H9 (cell line): ENCODE measurements around the gene ZBTB9. TPM values are rescaled to one million over a fixed set of nuclear protein-coding genes. Genes with fewer than 3 reads are reported as not detected.

ENCODE experiments used
- DNase-seq: peaks from one replicate; pipeline ENCODE4 v3.0.0-alpha.2; 2017
- H2AFZ ChIP-seq: one replicate; pipeline ENCODE4 v1.6.1; 2013; ENCODE audit warnings: mild to moderate bottlenecking, low read length, control low read depth, moderate library complexity
- H2AK5ac ChIP-seq: 2 replicates; pipeline ENCODE4 v1.6.1; 2013; ENCODE audit warnings: low read length, control low read depth, mixed read lengths; ENCODE audit not compliant: insufficient read length
- H2BK120ac ChIP-seq: one replicate; pipeline ENCODE4 v1.6.1; 2013; ENCODE audit warnings: low read depth, mild to moderate bottlenecking, low read length, control low read depth, inconsistent platforms; ENCODE audit not compliant: poor library complexity, severe bottlenecking
- H2BK12ac ChIP-seq: 2 replicates; pipeline ENCODE4 v1.6.1; 2013; ENCODE audit warnings: low read length, control low read depth, mixed read lengths, low read depth; ENCODE audit not compliant: insufficient read length
- H2BK15ac ChIP-seq: 2 replicates; pipeline ENCODE4 v1.6.1; 2013; ENCODE audit warnings: low read depth, low read length, control low read depth
- H2BK20ac ChIP-seq: one replicate; pipeline ENCODE4 v1.6.1; 2013; ENCODE audit warnings: low read depth, mild to moderate bottlenecking, low read length, control low read depth, inconsistent platforms; ENCODE audit not compliant: poor library complexity, severe bottlenecking
- H2BK5ac ChIP-seq: 2 replicates; pipeline ENCODE4 v1.6.1; 2013; ENCODE audit warnings: low read length, control low read depth, mixed read lengths; ENCODE audit not compliant: insufficient read length
- H3K14ac ChIP-seq: 2 replicates; pipeline ENCODE4 v1.6.1; 2013; ENCODE audit warnings: low read length, control low read depth; ENCODE audit not compliant: insufficient read depth
- H3K18ac ChIP-seq: 2 replicates; pipeline ENCODE4 v1.6.1; 2013; ENCODE audit warnings: low read depth, mild to moderate bottlenecking, mixed read lengths, low read length, control low read depth; ENCODE audit not compliant: insufficient read length
- H3K23ac ChIP-seq: 2 replicates; pipeline ENCODE4 v1.6.1; 2013; ENCODE audit warnings: low read length, control low read depth, mixed read lengths, low read depth; ENCODE audit not compliant: insufficient read length
- H3K23me2 ChIP-seq: 2 replicates; pipeline ENCODE4 v1.6.1; 2013; ENCODE audit warnings: low read depth, mild to moderate bottlenecking, mixed read lengths, low read length, control low read depth; ENCODE audit not compliant: insufficient read length, poor library complexity, severe bottlenecking
- H3K27ac ChIP-seq: 2 replicates; pipeline ENCODE4 v1.5.1; 2013; ENCODE audit warnings: low read length, control low read depth, mixed read lengths, low read depth; ENCODE audit not compliant: insufficient read length
- H3K27me3 ChIP-seq: 2 replicates; pipeline ENCODE4 v1.6.1; 2013; ENCODE audit warnings: low read length, control low read depth, inconsistent platforms; ENCODE audit not compliant: insufficient read depth
- H3K4ac ChIP-seq: 2 replicates; pipeline ENCODE4 v1.6.1; 2013; ENCODE audit warnings: low read depth, mild to moderate bottlenecking, control low read depth, inconsistent platforms, low read length, moderate library complexity
- H3K4me1 ChIP-seq: 2 replicates; pipeline ENCODE4 v1.6.1; 2013; ENCODE audit warnings: low read length, control low read depth, inconsistent platforms; ENCODE audit not compliant: insufficient read depth
- H3K4me2 ChIP-seq: 2 replicates; pipeline ENCODE4 v1.6.1; 2013; ENCODE audit warnings: low read length, control low read depth, mixed read lengths; ENCODE audit not compliant: insufficient read length, insufficient read depth
- H3K56ac ChIP-seq: 2 replicates; pipeline ENCODE4 v1.6.1; 2013; ENCODE audit warnings: low read depth, mild to moderate bottlenecking, mixed read lengths, low read length, control low read depth; ENCODE audit not compliant: insufficient read length
- H3K79me1 ChIP-seq: 2 replicates; pipeline ENCODE4 v1.6.1; 2013; ENCODE audit warnings: low read depth, mild to moderate bottlenecking, moderate library complexity, low read length, control low read depth, inconsistent platforms; ENCODE audit not compliant: insufficient read depth, poor library complexity, severe bottlenecking
- H3K79me2 ChIP-seq: 2 replicates; pipeline ENCODE4 v1.6.1; 2013; ENCODE audit warnings: low read length, control low read depth, inconsistent platforms; ENCODE audit not compliant: insufficient read depth
- H3K9ac ChIP-seq: 2 replicates; pipeline ENCODE4 v1.6.1; 2013; ENCODE audit warnings: low read length, control low read depth, mixed read lengths; ENCODE audit not compliant: insufficient read length; ENCODE audit errors: extremely low read depth
- H3K9me3 ChIP-seq: one replicate; pipeline ENCODE4 v1.6.1; 2013; ENCODE audit warnings: low read depth, low read length, inconsistent platforms; ENCODE audit not compliant: control insufficient read depth
- H3T11ph ChIP-seq: one replicate; pipeline ENCODE4 v1.6.1; 2013; ENCODE audit warnings: mild to moderate bottlenecking, low read length, control low read depth, inconsistent platforms
- H4K20me1 ChIP-seq: one replicate; pipeline ENCODE4 v1.6.1; 2013; ENCODE audit not compliant: control insufficient read depth, insufficient read length, insufficient read depth
- H4K5ac ChIP-seq: 2 replicates; pipeline ENCODE4 v1.6.1; 2013; ENCODE audit warnings: low read depth, mild to moderate bottlenecking, mixed read lengths, low read length, control low read depth; ENCODE audit not compliant: insufficient read length
- H4K8ac ChIP-seq: replicated peaks from 2 replicates; pipeline ENCODE4 v1.6.1; 2013; ENCODE audit warnings: low read length, control low read depth, mixed read lengths, low read depth; ENCODE audit not compliant: insufficient read length
- H4K91ac ChIP-seq: 2 replicates; pipeline ENCODE4 v1.6.1; 2013; ENCODE audit warnings: low read depth, mild to moderate bottlenecking, moderate library complexity, mixed read lengths, low read length, control low read depth; ENCODE audit not compliant: insufficient read length
- H3K27ac Mint-ChIP-seq, 3 experiments: 2 replicates in 2 of 3; 3 replicates in 1 of 3; pipeline ENCODE4 v1.8.0; 2020 to 2021; ENCODE audit warnings: mixed read lengths in 3 of 3, mild to moderate bottlenecking in 1 of 3, moderate library complexity in 1 of 3
- H3K27me3 Mint-ChIP-seq: 2 replicates; pipeline ENCODE4 v1.8.0; 2021; ENCODE audit warnings: low read depth, mild to moderate bottlenecking, moderate library complexity, mixed read lengths
- H3K36me3 Mint-ChIP-seq, 3 experiments: 2 replicates in 2 of 3; 3 replicates in 1 of 3; pipeline ENCODE4 v1.8.0; 2020 to 2021; ENCODE audit warnings: low read depth in 3 of 3, mixed read lengths in 3 of 3; ENCODE audit not compliant: insufficient read depth in 1 of 3
- H3K4me1 Mint-ChIP-seq, 2 experiments: 2 replicates each; pipeline ENCODE4 v1.8.0; 2020; ENCODE audit warnings: mixed read lengths in 2 of 2
- H3K4me3 Mint-ChIP-seq, 2 experiments: 2 replicates in 1 of 2; 3 replicates in 1 of 2; pipeline ENCODE4 v1.8.0; 2020 to 2021; ENCODE audit warnings: mild to moderate bottlenecking in 2 of 2, mixed read lengths in 2 of 2, moderate library complexity in 1 of 2
- H3K9me3 Mint-ChIP-seq, 2 experiments: 2 replicates in 1 of 2; 3 replicates in 1 of 2; pipeline ENCODE4 v1.8.0; 2020; ENCODE audit warnings: mild to moderate bottlenecking in 2 of 2, mixed read lengths in 2 of 2, moderate library complexity in 1 of 2
- CTCF ChIP-seq: fragments of 200-600 bp; sonication (generic); conservative IDR thresholded peaks from 3 replicates; pipeline ENCODE4 v1.8.0; 2021; ENCODE audit warnings: antibody characterized with exemption, mild to moderate bottlenecking
- WGBS: extraction: QIAGEN DNeasy Blood & Tissue Kit; methylation state at CpG from one replicate; pipeline ENCODE4 v1.1.7; 2013; ENCODE audit warnings: missing lambda C conversion rate, low lambda C conversion rate, mixed read lengths; ENCODE audit not compliant: insufficient read length; ENCODE audit errors: extremely low coverage; 5-methylcytosine and 5-hydroxymethylcytosine counted together
- total RNA-seq: library from RNA; stranded (reverse); gene quantifications from 2 replicates; pipeline ENCODE4 v1.2.1, GENCODE V29; 2021

The ZBTB9 gene
- total RNA-seq, 1 experiment from 2014 or later = 53.1 TPM

- Mint-ChIP-seq H3K4me3 (no peak overlapping the region), H3K27me3 (no peaks in the 10 kb centered on the region), H3K27ac (peak overlapping the region in 1 of 3 experiments; percentile 59; a peak in 2 of 7 replicates), H3K9me3 (no peaks in the 10 kb centered on the region), H3K4me1 (peaks cover 0 to 3% of the 10 kb centered on the region in 2 experiments; a peak in 1 of 4 replicates), H3K36me3 (peaks cover 72 to 95% (median 91%) of the 10 kb centered on the region in 3 experiments)
- H4K91ac ChIP-seq = no peak overlapping the region
- DNase-seq = no peak
- no peak overlapping the region for H3K27ac ChIP-seq
- H3K27me3 ChIP-seq = no peaks in the 10 kb centered on the region
- H3K23ac ChIP-seq = no peak overlapping the region
- H2BK5ac ChIP-seq = no peak overlapping the region
- no peaks in the 10 kb centered on the region for H3K4me1 ChIP-seq
- H2BK20ac ChIP-seq = no peak overlapping the region
- H3K18ac ChIP-seq = no peak overlapping the region
- H3K79me1 ChIP-seq = no peaks in the 10 kb centered on the region
- no peak overlapping the region for H2BK12ac ChIP-seq
- no peak overlapping the region for H4K8ac ChIP-seq
- no peaks in the 10 kb centered on the region for H4K20me1 ChIP-seq
- TF ChIP-seq CTCF = no peak
- H3K4me2 ChIP-seq = no peak overlapping the region
- H4K5ac ChIP-seq = no peak overlapping the region
- no CpG with 5 or more reads among the region's 8 CpGs for WGBS
- no peak overlapping the region for H3K4ac ChIP-seq
- H3K23me2 ChIP-seq = no peaks in the 10 kb centered on the region
- H3K9ac ChIP-seq = no peak overlapping the region
- no peak overlapping the region; the same call in 1 of the 2 replicates for H3K14ac ChIP-seq
- H2BK120ac ChIP-seq = no peak overlapping the region
- H3K56ac ChIP-seq = no peak overlapping the region
- H2AK5ac ChIP-seq = no peak overlapping the region
- no peaks in the 10 kb centered on the region for H3K9me3 ChIP-seq
- no peak overlapping the region for H3T11ph ChIP-seq
- H3K79me2 ChIP-seq = no peaks in the 10 kb centered on the region
- H2AFZ ChIP-seq = no peak overlapping the region
- H2BK15ac ChIP-seq = no peak overlapping the region
Measured at GRCh38 chr6:33442283-33442682, 12.1 kb upstream of the ZBTB9 start.
